SU-DHL-6 (cell line): Measurements from ENCODE around the gene KSR1.

Experiments
- H2AFZ ChIP-seq: fragments of 200-600 bp; sonication (generic); 2 replicates; pipeline ENCODE4 v1.6.1; 2014; ENCODE audit warnings: low read depth, mild to moderate bottlenecking, moderate library complexity, mixed read lengths, antibody characterized with exemption, low read length; ENCODE audit not compliant: severe bottlenecking
- H3F3A ChIP-seq: fragments of 200-600 bp; shearing (Covaris generic); 2 replicates; pipeline ENCODE4 v1.6.0; 2016; ENCODE audit warnings: antibody characterized with exemption, mild to moderate bottlenecking; ENCODE audit not compliant: insufficient read depth
- H3K27ac ChIP-seq: fragments of 200-600 bp; sonication (generic); 2 replicates; pipeline ENCODE4 v1.5.1; 2016; ENCODE audit warnings: low read depth, mild to moderate bottlenecking, low read length, moderate library complexity, mixed read lengths
- H3K27me3 ChIP-seq: fragments of 200-600 bp; sonication (generic), shearing (Covaris generic); 2 replicates; pipeline ENCODE4 v1.6.0; 2014; ENCODE audit warnings: mild to moderate bottlenecking, low read length
- H3K36me3 ChIP-seq: fragments of 200-600 bp; sonication (generic); 2 replicates; pipeline ENCODE4 v1.6.1; 2014; ENCODE audit warnings: mild to moderate bottlenecking, low read length, mixed read lengths
- H3K4me2 ChIP-seq: fragments of 300-600, 200-600 bp; shearing (Covaris generic), sonication (generic); 2 replicates; pipeline ENCODE4 v1.6.0; 2014; ENCODE audit warnings: low read length, low read depth, mild to moderate bottlenecking; ENCODE audit not compliant: poor library complexity, severe bottlenecking
- H3K4me3 ChIP-seq: fragments of 200-600 bp; sonication (generic); 2 replicates; pipeline ENCODE4 v1.5.1; 2014; ENCODE audit warnings: antibody characterized with exemption, low read length, mild to moderate bottlenecking, mixed read lengths; ENCODE audit not compliant: insufficient read depth, poor library complexity, severe bottlenecking
- H3K79me2 ChIP-seq: fragments of 200-600 bp; sonication (generic); 2 replicates; pipeline ENCODE4 v1.6.1; 2014; ENCODE audit warnings: mild to moderate bottlenecking, low read length, moderate library complexity; ENCODE audit not compliant: insufficient read depth
- H3K9ac ChIP-seq: fragments of 200-600 bp; sonication (generic); 2 replicates; pipeline ENCODE4 v1.7.0; 2014; ENCODE audit warnings: mild to moderate bottlenecking, low read length
- H3K9me2 ChIP-seq: fragments of 200-600 bp; sonication (generic); replicated peaks from 2 replicates; pipeline ENCODE4 v1.6.1; 2014; ENCODE audit warnings: low read length; ENCODE audit not compliant: insufficient read depth
- H3K9me3 ChIP-seq: fragments of 200-600 bp; sonication (generic); 2 replicates; pipeline ENCODE4 v1.6.1; 2014; ENCODE audit warnings: low read length, mixed read lengths; ENCODE audit not compliant: insufficient read depth
- H4K20me1 ChIP-seq: fragments of 200-600 bp; sonication (generic); 2 replicates; pipeline ENCODE4 v1.6.1; 2014; ENCODE audit warnings: low read depth, mild to moderate bottlenecking, antibody characterized with exemption, low read length, moderate library complexity, mixed read lengths
- EZH2phosphoT487 ChIP-seq: fragments of 200-600 bp; sonication (generic), shearing (Covaris generic); conservative IDR thresholded peaks from 2 replicates; pipeline ENCODE4 v1.6.1; 2018; ENCODE audit warnings: mild to moderate bottlenecking, antibody characterized with exemption, low read length, moderate library complexity, mixed read lengths
- TF ChIP-seq, protein P1 (sequence below): fragments of 200-600 bp; sonication (generic); IDR thresholded peaks from one replicate; pipeline ENCODE4 v1.5.1; 2017; ENCODE audit warnings: antibody characterized with exemption, mild to moderate bottlenecking, low read length, moderate library complexity; ENCODE audit not compliant: insufficient read depth, poor library complexity, severe bottlenecking

KSR1 gene

DNA sequence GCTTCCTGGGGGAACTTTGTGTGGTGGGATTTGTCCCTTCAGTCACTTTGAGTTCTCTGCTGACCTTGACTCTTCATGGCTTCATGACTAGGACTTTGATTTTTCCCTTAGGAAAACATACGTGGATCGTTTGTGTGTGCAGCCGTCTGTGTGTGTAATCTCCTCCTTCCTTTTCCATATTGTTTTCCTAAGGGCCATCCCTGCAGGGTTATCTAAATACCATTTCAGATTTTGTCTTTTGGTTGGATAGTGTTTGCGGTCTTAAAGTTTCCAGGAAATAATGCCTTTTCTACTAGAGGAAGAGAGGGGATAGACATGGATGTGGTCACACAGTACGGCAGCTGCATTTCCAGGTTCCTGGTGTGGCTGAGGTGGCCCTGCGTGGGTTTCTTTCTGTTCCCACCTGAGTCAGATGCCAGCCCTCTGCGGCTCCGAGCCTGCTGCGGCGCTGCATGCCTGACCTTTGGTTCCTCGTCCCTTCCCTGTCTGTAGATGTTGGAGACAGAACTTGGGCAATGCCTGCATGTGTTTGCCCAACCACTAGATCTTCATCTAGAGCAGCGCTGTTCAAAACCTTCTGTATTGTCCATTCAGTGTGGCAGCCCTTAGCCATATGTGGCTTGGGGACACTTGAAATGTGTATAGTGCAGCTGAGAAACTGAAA is 102.7 kb downstream of the KSR1 start:
- Histone ChIP-seq H3F3A (no peaks in the 10 kb centered on the region), H4K20me1 (no peaks in the 10 kb centered on the region), H3K9ac (no peak overlapping the region), H3K4me2 (no peak overlapping the region), H3K79me2 (no peaks in the 10 kb centered on the region), H3K4me3 (no peak overlapping the region), H3K9me2 (no peaks in the 10 kb centered on the region), H3K36me3 (no peaks in the 10 kb centered on the region), H2AFZ (no peak overlapping the region), H3K27me3 (no peaks in the 10 kb centered on the region), H3K9me3 (no peaks in the 10 kb centered on the region), H3K27ac (no peak overlapping the region)
- TF ChIP-seq, protein P1, sequence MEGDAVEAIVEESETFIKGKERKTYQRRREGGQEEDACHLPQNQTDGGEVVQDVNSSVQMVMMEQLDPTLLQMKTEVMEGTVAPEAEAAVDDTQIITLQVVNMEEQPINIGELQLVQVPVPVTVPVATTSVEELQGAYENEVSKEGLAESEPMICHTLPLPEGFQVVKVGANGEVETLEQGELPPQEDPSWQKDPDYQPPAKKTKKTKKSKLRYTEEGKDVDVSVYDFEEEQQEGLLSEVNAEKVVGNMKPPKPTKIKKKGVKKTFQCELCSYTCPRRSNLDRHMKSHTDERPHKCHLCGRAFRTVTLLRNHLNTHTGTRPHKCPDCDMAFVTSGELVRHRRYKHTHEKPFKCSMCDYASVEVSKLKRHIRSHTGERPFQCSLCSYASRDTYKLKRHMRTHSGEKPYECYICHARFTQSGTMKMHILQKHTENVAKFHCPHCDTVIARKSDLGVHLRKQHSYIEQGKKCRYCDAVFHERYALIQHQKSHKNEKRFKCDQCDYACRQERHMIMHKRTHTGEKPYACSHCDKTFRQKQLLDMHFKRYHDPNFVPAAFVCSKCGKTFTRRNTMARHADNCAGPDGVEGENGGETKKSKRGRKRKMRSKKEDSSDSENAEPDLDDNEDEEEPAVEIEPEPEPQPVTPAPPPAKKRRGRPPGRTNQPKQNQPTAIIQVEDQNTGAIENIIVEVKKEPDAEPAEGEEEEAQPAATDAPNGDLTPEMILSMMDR = no peak
- no peak for TF ChIP-seq EZH2phosphoT487

DNA sequence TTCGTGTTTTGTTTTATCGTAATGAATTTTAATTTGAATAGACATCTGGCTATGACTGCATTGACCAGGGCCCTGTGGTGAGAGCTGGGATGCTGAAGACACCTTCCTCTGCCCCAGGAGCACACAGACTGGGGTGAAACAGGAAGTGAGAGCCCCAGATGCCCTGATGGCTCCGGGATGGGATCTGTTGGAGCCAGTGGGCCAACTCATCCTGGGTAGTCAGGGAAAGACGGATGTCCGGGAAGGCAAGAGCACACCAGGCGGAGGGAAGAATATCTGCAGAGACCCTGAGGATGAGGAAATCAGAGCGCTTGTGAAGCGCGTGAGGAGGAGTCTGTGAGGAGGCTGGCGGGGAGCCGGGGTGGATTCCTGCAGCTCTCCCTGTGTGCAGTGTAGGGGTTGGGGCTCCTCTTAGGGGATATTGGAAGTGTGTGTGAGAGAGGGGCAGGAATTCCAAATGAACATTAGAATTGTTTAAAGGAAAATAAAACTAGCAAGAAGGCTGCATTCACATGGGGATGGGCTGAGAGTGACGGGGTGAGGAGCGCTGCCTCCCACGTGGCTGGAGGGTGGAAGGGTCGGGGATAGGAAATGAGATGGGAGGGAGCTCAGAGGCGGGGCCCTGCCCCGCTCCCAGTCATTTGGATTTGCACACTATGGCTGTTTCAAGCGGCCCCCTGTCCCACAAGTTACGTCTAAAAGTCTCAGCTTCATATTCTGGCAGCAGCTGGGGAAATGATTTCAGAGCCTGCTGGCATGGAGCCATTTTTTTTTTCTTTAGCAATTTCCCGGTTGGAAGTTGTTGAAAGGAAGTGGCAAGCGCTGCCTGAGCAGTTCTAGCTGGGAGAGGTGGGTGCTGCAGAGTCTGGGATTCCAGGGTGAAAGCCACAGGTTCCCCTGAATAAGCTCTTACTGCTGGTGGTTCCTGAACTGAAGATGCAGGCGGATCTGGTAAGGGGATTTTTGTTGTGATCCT is 103.5 kb downstream of the KSR1 start:
- TF ChIP-seq EZH2phosphoT487 = no peak
- TF ChIP-seq, protein P1 = no peak
- Histone ChIP-seq H4K20me1 (no peaks in the 10 kb centered on the region), H3K9ac (no peak overlapping the region), H3F3A (no peaks in the 10 kb centered on the region), H3K4me2 (no peak overlapping the region), H2AFZ (no peak overlapping the region), H3K4me3 (no peak overlapping the region), H3K27ac (no peak overlapping the region), H3K79me2 (no peaks in the 10 kb centered on the region), H3K9me2 (no peaks in the 10 kb centered on the region), H3K27me3 (no peaks in the 10 kb centered on the region), H3K9me3 (no peaks in the 10 kb centered on the region), H3K36me3 (no peaks in the 10 kb centered on the region)

DNA sequence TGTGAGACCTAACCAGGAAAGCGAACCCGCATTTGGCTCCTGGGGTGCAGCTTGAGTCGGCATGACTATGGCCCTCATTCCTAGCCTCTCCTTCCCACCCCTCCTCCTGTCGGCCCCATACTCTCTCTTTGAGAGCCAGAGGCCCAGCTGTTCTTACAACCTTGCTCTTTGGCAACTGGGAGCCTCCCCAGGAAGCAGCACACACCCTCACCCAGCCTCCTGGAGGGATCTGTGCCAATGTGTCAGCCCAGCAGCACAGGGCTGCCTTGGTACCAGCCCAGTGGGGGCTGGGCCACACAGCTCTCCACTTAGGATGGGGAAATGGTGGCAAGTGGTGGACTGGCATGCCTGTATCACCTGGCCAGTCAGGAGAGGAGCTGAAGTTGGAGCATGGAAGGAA is 104.4 kb downstream of the KSR1 start:
- TF ChIP-seq EZH2phosphoT487 = no peak
- TF ChIP-seq, protein P1 = no peak
- no peak overlapping the region for H2AFZ ChIP-seq
- H3K27me3 ChIP-seq = no peaks in the 10 kb centered on the region
- no peaks in the 10 kb centered on the region for H3K36me3 ChIP-seq
- H3K9me2 ChIP-seq = no peaks in the 10 kb centered on the region
- H3K4me3 ChIP-seq = no peak overlapping the region
- no peaks in the 10 kb centered on the region for H4K20me1 ChIP-seq
- no peak overlapping the region for H3K4me2 ChIP-seq
- H3K9ac ChIP-seq = no peak overlapping the region
- H3K9me3 ChIP-seq = no peaks in the 10 kb centered on the region
- no peak overlapping the region for H3K27ac ChIP-seq
- no peaks in the 10 kb centered on the region for H3K79me2 ChIP-seq
- no peaks in the 10 kb centered on the region for H3F3A ChIP-seq
